HepG2 (cell line): ENCODE results near the gene NRSN2. TPM values are rescaled to one million over a fixed set of nuclear protein-coding genes. Genes with fewer than 3 reads are reported as not detected.

Experiments
- ATAC-seq: fragments of 200-7000 bp; cut with Tn5 transposase; 3 replicates; pipeline ENCODE4 v1.9.1; 2020; ENCODE audit warnings: mild to moderate bottlenecking, moderate library complexity
- BruUV-seq: library from RNA; stranded (reverse); fragments of 400-500 nt; replicated peaks from 2 replicates; lab custom pipeline; 2021; lab: Mats Ljungman, UMichigan
- CTCF ChIA-PET: fragments of 300-600 bp; formaldehyde crosslinking; extraction: SDS; loops from one replicate; lab custom pipeline; 2021; ENCODE audit warnings: low total read pairs, inconsistent platforms, low intra/inter-chr PET ratio; lab: Yijun Ruan, JAX
- POLR2A ChIA-PET: fragments of 350-600 bp; sonication (Branson Sonifier 250); formaldehyde crosslinking; loops from one replicate; lab custom pipeline; 2020; ENCODE audit warnings: antibody characterized with exemption, inconsistent platforms; lab: Yijun Ruan, JAX
- DNase-seq: peaks from one replicate; pipeline ENCODE4 v3.0.0-alpha.2; 2015; ENCODE audit warnings: low spot score
- FAIRE-seq: peaks from 3 replicates; lab custom pipeline; 2011; peaks lifted over from hg19 to GRCh38; lab: Jason Lieb, UNC
- H2AFZ ChIP-seq: one replicate; pipeline ENCODE4 v1.6.1; 2011; ENCODE audit warnings: low read length, inconsistent platforms
- H3K27ac ChIP-seq: fragments of 300-600 bp; 3 replicates; pipeline ENCODE4 v1.8.0; 2011; ENCODE audit warnings: mixed run types, mild to moderate bottlenecking, mixed read lengths, low read length, inconsistent platforms; ENCODE audit not compliant: insufficient read depth; ENCODE audit errors: extremely low read length
- H3K27me3 ChIP-seq, 2 experiments: fragments of 200-600 bp in 1 of 2; 2 replicates in 1 of 2; 3 replicates in 1 of 2; pipeline versions ENCODE4 v1.6.0 to v1.8.0; 2011; ENCODE audit warnings: low read length in 2 of 2, mild to moderate bottlenecking in 2 of 2, moderate library complexity in 2 of 2, inconsistent platforms in 1 of 2; ENCODE audit not compliant: insufficient read depth in 2 of 2, control insufficient read depth in 1 of 2
- H3K36me3 ChIP-seq, 2 experiments: fragments of 200-600 bp in 1 of 2; replicated peaks in 1 of 2; 2 replicates in 1 of 2; 3 replicates in 1 of 2; pipeline versions ENCODE4 v1.5.1 to v1.8.0; 2011; ENCODE audit warnings: low read length in 2 of 2, inconsistent platforms in 1 of 2; ENCODE audit not compliant: insufficient read depth in 2 of 2, control insufficient read depth in 1 of 2
- H3K4me1 ChIP-seq: 2 replicates; pipeline ENCODE4 v1.5.1; 2012; ENCODE audit warnings: low read length, inconsistent platforms; ENCODE audit not compliant: insufficient read depth
- H3K4me2 ChIP-seq: 2 replicates; pipeline ENCODE4 v1.6.0; 2011; ENCODE audit warnings: low read depth, low read length, inconsistent platforms
- H3K4me3 ChIP-seq, 3 experiments: fragments of 200-600 bp in 1 of 3; sonication (generic), shearing (Covaris generic) in 1 of 3; replicated peaks in 1 of 3; 2 replicates each; pipeline ENCODE4 v1.5.1; 2011 to 2016; ENCODE audit warnings: low read length in 3 of 3, inconsistent platforms in 2 of 3, low read depth in 2 of 3, mild to moderate bottlenecking in 2 of 3, control low read depth in 1 of 3, mixed read lengths in 1 of 3; ENCODE audit not compliant: insufficient read depth in 1 of 3
- H3K79me2 ChIP-seq: one replicate; pipeline ENCODE4 v1.6.1; 2011; ENCODE audit warnings: low read length, inconsistent platforms; ENCODE audit not compliant: insufficient read depth
- H3K9ac ChIP-seq: 2 replicates; pipeline ENCODE4 v1.6.0; 2011; ENCODE audit warnings: mild to moderate bottlenecking, low read depth, low read length, inconsistent platforms; ENCODE audit not compliant: insufficient read depth
- H3K9me3 ChIP-seq: 2 replicates; pipeline ENCODE4 v1.5.1; 2012; ENCODE audit warnings: mild to moderate bottlenecking, low read length
- H4K20me1 ChIP-seq: 2 replicates; pipeline ENCODE4 v1.6.0; 2011; ENCODE audit warnings: inconsistent platforms, mild to moderate bottlenecking, low read length, moderate library complexity; ENCODE audit not compliant: insufficient read depth
- AFF4 ChIP-seq: sonication (generic); formaldehyde crosslinking; IDR thresholded peaks from 2 replicates; pipeline ENCODE4 v1.4.0; 2020; ENCODE audit warnings: missing genetic modification reagents
- AGO1 ChIP-seq: fragments of 200-400 bp; formaldehyde crosslinking; IDR thresholded peaks from 2 replicates; pipeline ENCODE4 v1.6.1; 2017; ENCODE audit warnings: mild to moderate bottlenecking, low read depth, low read length, moderate library complexity; ENCODE audit not compliant: poor library complexity, severe bottlenecking
- BCL3 ChIP-seq: sonication (generic); formaldehyde crosslinking; IDR thresholded peaks from 2 replicates; pipeline ENCODE4 v1.5.1; 2020; ENCODE audit warnings: mild to moderate bottlenecking, missing genetic modification reagents, moderate library complexity
- HNF1B ChIP-seq: sonication (generic); formaldehyde crosslinking; IDR thresholded peaks from 2 replicates; pipeline ENCODE4 v1.5.1; 2020; ENCODE audit warnings: mild to moderate bottlenecking, moderate library complexity, missing genetic modification reagents
- HNF4G ChIP-seq, 2 experiments: sonication (generic) in 1 of 2; formaldehyde crosslinking in 1 of 2; IDR thresholded peaks; 2 replicates each; pipeline versions ENCODE4 v1.4.0 to v1.6.1; 2011 to 2020; ENCODE audit warnings: borderline replicate concordance in 2 of 2, low read depth in 2 of 2, mild to moderate bottlenecking in 2 of 2, low read length in 1 of 2, missing genetic modification reagents in 1 of 2, moderate library complexity in 1 of 2
- POGK ChIP-seq: sonication (generic); formaldehyde crosslinking; conservative IDR thresholded peaks from 2 replicates; pipeline ENCODE4 v1.8.0; 2022; ENCODE audit warnings: mild to moderate bottlenecking, moderate library complexity, missing genetic modification reagents
- ZBTB1 ChIP-seq: sonication (generic); formaldehyde crosslinking; IDR thresholded peaks from 2 replicates; pipeline ENCODE4 v1.4.0; 2020; ENCODE audit warnings: missing genetic modification reagents, borderline replicate concordance
- ZNF350 ChIP-seq: sonication (generic); formaldehyde crosslinking; IDR thresholded peaks from 2 replicates; pipeline ENCODE4 v1.4.0; 2020; ENCODE audit warnings: mild to moderate bottlenecking, low read depth, missing genetic modification reagents, borderline replicate concordance
- ZNF740 ChIP-seq: sonication (generic); formaldehyde crosslinking; IDR thresholded peaks from 2 replicates; pipeline ENCODE4 v1.4.0; 2020; ENCODE audit warnings: missing genetic modification reagents
- ZNF772 ChIP-seq: sonication (generic); formaldehyde crosslinking; IDR thresholded peaks from 2 replicates; pipeline ENCODE4 v1.5.0; 2020; ENCODE audit warnings: mild to moderate bottlenecking, missing genetic modification reagents
- ZNF891 ChIP-seq: sonication (generic); formaldehyde crosslinking; IDR thresholded peaks from 2 replicates; pipeline ENCODE4 v1.5.0; 2020; ENCODE audit warnings: mild to moderate bottlenecking, missing genetic modification reagents
- WGBS: methylation state at CpG from one replicate; pipeline ENCODE4 v1.1.6; 2017; ENCODE audit warnings: low lambda C conversion rate; 5-methylcytosine and 5-hydroxymethylcytosine counted together
- in situ Hi-C: cut with HindIII; loops from 2 replicates; pipeline ENCODE4 v1.10.0; 2017; ENCODE audit warnings: low pct_unique_long_range_greater_than_20kb; ENCODE audit not compliant: extremely low pct_ligation_motif_present
- intact Hi-C: fragments of 100-400 bp; cut with micrococcal nuclease; formaldehyde crosslinking; loops from one replicate; pipeline ENCODE4 v1.10.0; 2022; ENCODE audit not compliant: unreplicated experiment
- polyA plus RNA-seq, 8 experiments: library from polyadenylated mRNA; depleted of rRNA in 3 of 8; stranded (reverse) in 7 of 8; unstranded in 1 of 8; fragments of >200 nt; fragmentation: Illumina TruSeq in 4 of 8; extraction: Trizol in 4 of 8; gene quantifications; 2 replicates each; pipeline versions ENCODE4 v1.2.1 to v1.2.3, GENCODE V29; 2011 to 2016; ENCODE audit warnings: low read depth in 4 of 8, missing spikeins in 1 of 8, mixed read lengths in 1 of 8; ENCODE audit not compliant: insufficient read depth in 1 of 8
- total RNA-seq, 5 experiments: library from RNA; depleted of rRNA; stranded (reverse); fragments of >200 nt; fragmentation: Illumina TruSeq; extraction: Trizol; gene quantifications; 2 replicates each; pipeline ENCODE4 v1.2.3, GENCODE V29; 2016; ENCODE audit warnings: low read depth in 1 of 5

The NRSN2 gene
- total and polyA plus RNA-seq, 2 of the 13 experiments (the other 11 are each of a cell fraction or from before 2014, with no cell fraction given) = 32.3 to 49.4 TPM

- BruUV-seq = no TSS peak
- Histone ChIP-seq H3K4me1 (peaks cover 66% of the 10 kb centered on the region), H2AFZ (no peak overlapping the region), H3K36me3 (peaks cover 45 to 91% of the 10 kb centered on the region in 2 experiments), H3K4me3 (no peak overlapping the region), H3K9ac (peak overlapping the region; percentile 14; the same call in 1 of the 2 replicates), H3K4me2 (no peak overlapping the region), H3K9me3 (no peaks in the 10 kb centered on the region), H3K79me2 (peaks cover 66% of the 10 kb centered on the region), H4K20me1 (peaks cover 22% of the 10 kb centered on the region), H3K27me3 (no peaks in the 10 kb centered on the region), H3K27ac (peak overlapping the region; percentile 31)
- WGBS = 96% methylated on average over 21 of the region's 21 CpGs
- ChIA-PET CTCF (no interaction called here), POLR2A (interaction anchor here (0.8 to 29.0 kb wide), 4 partner anchors 0 to 43 kb away, joined by 3 to 1587 read pairs (median 909); partner anchors contain the start of genes RBCK1 and TRIB3)
- FAIRE-seq (no peak), DNase-seq (no peak), ATAC-seq (no peak)
- in situ Hi-C loops = no loop called here
- intact Hi-C loops = no loop called here
- TF ChIP-seq BCL3 (0 out of 2 replicates have a peak, but pooled peaks have one; percentile 39), HNF4G (IDR thresholded peaks at IDR 0.05; ENCODE audit: borderline replicate concordance, low read depth, low read length) (no peak), HNF4G (CRISPR knock-in tag; IDR thresholded peaks at IDR 0.05; ENCODE audit: borderline replicate concordance, low read depth) (0 out of 2 replicates have a peak, but pooled peaks have one; percentile 18), ZNF891 (CRISPR knock-in tag) (peak; percentile 32), AGO1 (peak; percentile 73), ZNF740 (CRISPR knock-in tag) (no peak), POGK (CRISPR knock-in tag) (0 out of 2 replicates have a peak, but pooled peaks have one; percentile 21), HNF1B (CRISPR knock-in tag) (peak; percentile 65), ZNF350 (CRISPR knock-in tag) (0 out of 2 replicates have a peak, but pooled peaks have one; percentile 23), ZBTB1 (no peak), AFF4 (CRISPR knock-in tag) (no peak), ZNF772 (CRISPR knock-in tag) (0 out of 2 replicates have a peak, but pooled peaks have one; percentile 22)
Observed at GRCh38 chr20:388034-388994, 41.4 kb downstream of the NRSN2 start.
